A673 (cell line): ENCODE results near the gene MYL3. TPM values are rescaled to one million over a fixed set of nuclear protein-coding genes. Genes with fewer than 3 reads are reported as not detected.

Experiments used
- BruUV-seq: library from RNA; stranded (reverse); fragments of 400-500 nt; replicated peaks from 2 replicates; lab custom pipeline; 2021; lab: Mats Ljungman, UMichigan
- CTCF ChIA-PET: fragments of 300-600 bp; sonication (Branson Sonifier 250); formaldehyde crosslinking; loops from one replicate; lab custom pipeline; 2022; ENCODE audit warnings: antibody characterized with exemption; lab: Charles Lee
- POLR2A ChIA-PET: fragments of 300-600 bp; sonication (Branson Sonifier 250); formaldehyde crosslinking; loops from one replicate; lab custom pipeline; 2022; ENCODE audit warnings: antibody characterized with exemption; ENCODE audit not compliant: low non-redundant PET; lab: Charles Lee
- DNase-seq: peaks from one replicate; pipeline ENCODE4 v3.0.0-alpha.2; 2015; ENCODE audit warnings: low spot score
- H3K27ac ChIP-seq: fragments of 200-600 bp; sonication (generic); 2 replicates; pipeline ENCODE4 v1.5.1; 2016; ENCODE audit warnings: mixed run types, low read depth, mild to moderate bottlenecking, mixed read lengths, antibody characterized with exemption, low read length; ENCODE audit not compliant: poor library complexity, severe bottlenecking
- H3K27me3 ChIP-seq: fragments of 200-600 bp; sonication (generic); replicated peaks from 2 replicates; pipeline ENCODE4 v1.6.1; 2017; ENCODE audit warnings: mixed run types, low read depth, mild to moderate bottlenecking, mixed read lengths, antibody characterized with exemption, low read length; ENCODE audit not compliant: insufficient read depth, poor library complexity
- H3K36me3 ChIP-seq: fragments of 200-600 bp; sonication (generic); 2 replicates; pipeline ENCODE4 v1.6.1; 2016; ENCODE audit warnings: mixed run types, mild to moderate bottlenecking, mixed read lengths, antibody characterized with exemption, low read length; ENCODE audit not compliant: insufficient read depth, poor library complexity, severe bottlenecking
- H3K4me1 ChIP-seq: fragments of 200-600 bp; sonication (generic); 2 replicates; pipeline ENCODE4 v1.6.1; 2017; ENCODE audit warnings: mixed run types, mild to moderate bottlenecking, mixed read lengths, antibody characterized with exemption, low read length; ENCODE audit not compliant: insufficient read depth, poor library complexity, severe bottlenecking
- H3K4me3 ChIP-seq: fragments of 200-600 bp; sonication (generic); 2 replicates; pipeline ENCODE4 v1.5.1; 2016; ENCODE audit warnings: low read depth, mixed run types, mild to moderate bottlenecking, mixed read lengths, low read length; ENCODE audit not compliant: poor library complexity, severe bottlenecking
- H3K9me3 ChIP-seq: fragments of 200-600 bp; sonication (generic); 2 replicates; pipeline ENCODE4 v1.6.1; 2016; ENCODE audit warnings: mixed run types, low read depth, mild to moderate bottlenecking, mixed read lengths, antibody characterized with exemption, low read length; ENCODE audit not compliant: poor library complexity, severe bottlenecking
- EZH2 ChIP-seq: fragments of 200-600 bp; sonication (generic); IDR thresholded peaks from 2 replicates; pipeline ENCODE4 v1.6.1; 2017; ENCODE audit warnings: borderline replicate concordance, low read depth, mild to moderate bottlenecking, mixed read lengths, antibody characterized with exemption, low read length; ENCODE audit not compliant: poor library complexity, severe bottlenecking
- intact Hi-C: fragments of 100-400 bp; cut with micrococcal nuclease; formaldehyde crosslinking; loops from one replicate; pipeline ENCODE4 v1.10.0; 2022; ENCODE audit not compliant: unreplicated experiment
- total RNA-seq: library from RNA; stranded (reverse); gene quantifications from 2 replicates; pipeline ENCODE4 v1.2.3, GENCODE V29; 2021
- TF ChIP-seq, protein P1 (sequence below): fragments of 300-800, 200-600 bp; sonication (generic); conservative IDR thresholded peaks from 2 replicates; pipeline ENCODE4 v1.5.1; 2017; ENCODE audit warnings: low read depth, mild to moderate bottlenecking, antibody characterized with exemption, low read length, moderate library complexity, mixed read lengths

Gene MYL3
- total RNA-seq, 1 experiment from 2014 or later = not detected

GRCh38 chr3:46910166-46910760 lies 47.0 kb upstream of the MYL3 start:
- BruUV-seq = no TSS peak
- Histone ChIP-seq H3K4me3 (no peak overlapping the region), H3K4me1 (peaks cover 11% of the 10 kb centered on the region), H3K27ac (no peak overlapping the region), H3K36me3 (no peaks in the 10 kb centered on the region), H3K9me3 (no peaks in the 10 kb centered on the region), H3K27me3 (no peaks in the 10 kb centered on the region)
- ChIA-PET POLR2A (no interaction called here), CTCF (interaction anchor here (1.0 to 1.1 kb wide), 2 partner anchors 42 to 45 kb away, joined by 4 read pairs; no protein-coding TSS in a partner anchor)
- intact Hi-C loops = no loop called here
- no peak for DNase-seq
- no peak for TF ChIP-seq EZH2
- TF ChIP-seq, protein P1, sequence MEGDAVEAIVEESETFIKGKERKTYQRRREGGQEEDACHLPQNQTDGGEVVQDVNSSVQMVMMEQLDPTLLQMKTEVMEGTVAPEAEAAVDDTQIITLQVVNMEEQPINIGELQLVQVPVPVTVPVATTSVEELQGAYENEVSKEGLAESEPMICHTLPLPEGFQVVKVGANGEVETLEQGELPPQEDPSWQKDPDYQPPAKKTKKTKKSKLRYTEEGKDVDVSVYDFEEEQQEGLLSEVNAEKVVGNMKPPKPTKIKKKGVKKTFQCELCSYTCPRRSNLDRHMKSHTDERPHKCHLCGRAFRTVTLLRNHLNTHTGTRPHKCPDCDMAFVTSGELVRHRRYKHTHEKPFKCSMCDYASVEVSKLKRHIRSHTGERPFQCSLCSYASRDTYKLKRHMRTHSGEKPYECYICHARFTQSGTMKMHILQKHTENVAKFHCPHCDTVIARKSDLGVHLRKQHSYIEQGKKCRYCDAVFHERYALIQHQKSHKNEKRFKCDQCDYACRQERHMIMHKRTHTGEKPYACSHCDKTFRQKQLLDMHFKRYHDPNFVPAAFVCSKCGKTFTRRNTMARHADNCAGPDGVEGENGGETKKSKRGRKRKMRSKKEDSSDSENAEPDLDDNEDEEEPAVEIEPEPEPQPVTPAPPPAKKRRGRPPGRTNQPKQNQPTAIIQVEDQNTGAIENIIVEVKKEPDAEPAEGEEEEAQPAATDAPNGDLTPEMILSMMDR = no peak

DNA sequence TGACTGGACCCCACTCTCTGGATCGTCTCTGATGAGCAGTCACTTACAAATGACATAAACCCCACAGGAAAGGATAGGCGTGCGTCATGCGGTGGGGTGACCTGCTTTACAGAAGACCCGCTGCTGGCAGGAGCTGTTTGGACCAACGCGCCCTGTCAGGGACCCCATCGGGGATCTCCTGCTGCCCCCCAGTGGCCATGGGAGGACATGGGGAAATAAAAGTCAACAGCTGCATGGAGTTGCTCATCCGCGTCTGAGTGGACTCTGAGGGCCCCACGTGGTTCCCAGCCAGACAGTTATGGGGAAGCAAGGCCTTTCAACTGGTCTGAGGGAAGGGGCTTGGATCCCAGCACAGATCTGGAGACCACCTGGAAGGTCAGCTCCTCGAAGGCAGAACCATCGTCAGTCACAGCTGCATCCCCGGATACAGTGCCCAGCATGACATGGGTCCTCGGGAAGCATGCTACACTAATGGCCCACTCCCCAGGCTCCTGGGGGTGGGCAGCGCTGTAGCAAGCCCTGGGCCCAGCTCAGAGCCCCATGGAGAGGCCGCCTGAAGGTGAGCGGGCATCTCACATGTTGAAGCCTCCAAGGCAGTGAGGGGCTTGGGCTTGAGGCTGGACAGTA lies 46.4 kb upstream of the MYL3 start:
- no peaks in the 10 kb centered on the region for H3K27me3 ChIP-seq
- DNase-seq = peak; percentile 80
- H3K9me3 ChIP-seq = no peaks in the 10 kb centered on the region
- intact Hi-C loops = loop anchor here (5.0 kb wide), 1 partner anchor 42 kb away; no protein-coding TSS in a partner anchor
- BruUV-seq = no TSS peak
- H3K36me3 ChIP-seq = no peaks in the 10 kb centered on the region
- no peak overlapping the region for H3K4me3 ChIP-seq
- peaks cover 11% of the 10 kb centered on the region for H3K4me1 ChIP-seq
- no peak overlapping the region for H3K27ac ChIP-seq
- TF ChIP-seq, protein P1 = peak; percentile 74
- TF ChIP-seq EZH2 = no peak
- POLR2A ChIA-PET = no interaction called here
- CTCF ChIA-PET = interaction anchor here (1.0 to 1.1 kb wide), 2 partner anchors 41 to 44 kb away, joined by 4 read pairs; no protein-coding TSS in a partner anchor

- BruUV-seq = no TSS peak
- no peaks in the 10 kb centered on the region for H3K27me3 ChIP-seq
- H3K4me1 ChIP-seq = peaks cover 8% of the 10 kb centered on the region
- POLR2A ChIA-PET = no interaction called here
- TF ChIP-seq EZH2 = no peak
- TF ChIP-seq, protein P1 = no peak
- intact Hi-C loops = loop anchor here (5.0 kb wide), 1 partner anchor 42 kb away; no protein-coding TSS in a partner anchor
- no peaks in the 10 kb centered on the region for H3K9me3 ChIP-seq
- no peaks in the 10 kb centered on the region for H3K36me3 ChIP-seq
- no peak overlapping the region for H3K27ac ChIP-seq
- no peak for DNase-seq
- H3K4me3 ChIP-seq = no peak overlapping the region
- CTCF ChIA-PET = interaction anchor here (1.0 to 1.1 kb wide), 2 partner anchors 40 to 43 kb away, joined by 4 read pairs; no protein-coding TSS in a partner anchor
Measured at GRCh38 chr3:46908986-46909534, 45.8 kb upstream of the MYL3 start.
